Measurements from ENCODE around the gene MEST. TPM values are rescaled to one million over a fixed set of nuclear protein-coding genes. Genes with fewer than 3 reads are reported as not detected.
A peak's percentile ranks its signal among the peaks of the same experiment; 100 is the strongest.
"Not testable (repeated sequence)": the region's sequence is repeated elsewhere in the genome, so short reads cannot be mapped to it uniquely, and the experiment has no call there.

The MEST gene
- 951 TPM for total RNA-seq

DNA sequence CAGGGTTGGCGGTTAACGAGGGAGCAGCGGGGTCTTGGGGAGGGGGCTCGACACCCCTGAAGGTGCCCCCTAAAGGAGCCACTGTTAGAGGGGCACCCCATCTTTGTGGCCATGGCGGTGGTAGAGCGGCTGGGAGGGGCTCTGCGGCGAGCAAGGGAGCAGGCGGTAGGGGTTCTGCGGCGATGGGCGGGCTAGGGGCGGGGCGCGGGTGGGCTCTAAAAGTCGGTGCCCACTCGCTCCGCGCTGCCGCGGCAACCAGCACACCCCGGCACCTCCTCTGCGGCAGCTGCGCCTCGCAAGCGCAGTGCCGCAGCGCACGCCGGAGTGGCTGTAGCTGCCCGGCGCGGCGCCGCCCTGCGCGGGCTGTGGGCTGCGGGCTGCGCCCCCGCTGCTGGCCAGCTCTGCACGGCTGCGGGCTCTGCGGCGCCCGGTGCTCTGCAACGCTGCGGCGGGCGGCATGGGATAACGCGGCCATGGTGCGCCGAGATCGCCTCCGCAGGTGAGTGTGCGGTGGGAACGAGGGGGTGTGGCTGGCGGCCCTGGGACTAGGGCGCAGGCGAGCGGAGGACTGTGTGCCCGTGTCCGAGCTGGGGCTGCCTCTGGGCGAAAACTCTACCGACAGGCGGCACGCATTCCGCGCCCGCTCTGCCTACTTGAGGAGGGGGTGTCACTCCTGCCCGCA lies at the start of gene MEST:
TSS of gene MEST (plus strand) at position 245 of the 682 bp plus-strand sequence. CDS start at position 474, 229 bp downstream.
- peak; percentile 90 for DNase-seq

GRCh38 chr7:130442601-130443000 lies 49.3 kb upstream of the MEST start:
- DNase-seq, result no peak

DNA sequence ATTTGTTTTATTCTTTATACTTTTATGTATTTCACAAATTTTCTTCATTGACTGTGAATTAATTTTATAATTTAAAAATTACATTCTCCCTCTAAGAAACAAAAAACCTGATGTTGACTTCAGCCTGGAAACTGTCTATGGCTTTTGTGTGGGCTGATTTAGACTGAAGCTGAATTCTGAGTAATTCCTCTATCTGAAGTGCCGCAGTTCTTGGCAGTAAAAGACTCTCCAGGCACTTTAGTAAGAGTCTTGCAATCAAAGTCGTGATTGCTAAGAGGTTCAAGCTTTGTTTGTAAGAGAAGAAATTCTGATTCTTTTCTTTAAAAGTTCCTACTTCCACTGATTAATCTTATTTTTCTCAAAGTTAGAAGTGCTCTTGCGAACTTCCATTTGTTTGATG lies 47.7 kb upstream of the MEST start:
- DNase-seq, result peak; percentile 91

- peak; percentile 72 for DNase-seq
These were observed 47.0 kb upstream of the MEST start for GRCh38 chr7:130444751-130445407.

DNA sequence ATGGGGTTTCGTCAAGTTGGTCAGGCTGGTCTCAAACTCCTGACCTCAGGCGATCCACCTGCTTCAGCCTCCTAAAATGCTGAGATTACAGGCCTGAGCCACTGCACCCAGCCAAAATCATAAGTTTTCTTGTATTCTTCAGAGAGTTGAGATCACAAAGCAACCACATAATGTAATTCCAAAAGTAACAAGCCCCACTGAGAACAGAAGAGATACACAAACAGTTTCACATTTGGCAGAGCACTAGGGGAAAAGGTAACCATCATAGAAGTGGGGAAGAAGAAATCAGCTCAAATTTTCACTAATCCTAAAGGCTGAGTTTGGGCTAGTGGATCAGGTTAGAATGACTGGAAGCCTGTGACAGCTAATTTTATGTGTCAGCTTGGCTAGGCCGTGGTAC lies 45.6 kb upstream of the MEST start:
- no peak for DNase-seq

DNA sequence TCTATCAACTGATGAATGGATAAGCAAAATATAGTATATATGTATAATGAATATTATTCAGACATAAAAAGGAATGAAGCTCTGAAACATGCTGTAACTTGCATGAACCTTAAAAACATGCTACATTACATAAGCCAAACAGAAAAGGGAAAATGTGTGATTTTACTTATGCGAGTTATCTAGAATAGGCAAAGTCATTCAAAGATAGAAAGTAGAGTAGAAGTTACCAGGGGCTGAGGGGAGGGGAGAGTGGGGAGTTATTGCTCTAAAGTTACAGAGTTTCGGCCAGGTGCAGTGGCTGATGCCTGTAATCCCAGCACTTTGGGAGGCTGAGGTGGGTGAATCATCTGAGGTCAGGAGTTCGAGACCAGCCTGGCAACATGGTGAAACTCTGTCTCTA lies 40.5 kb upstream of the MEST start:
- not testable (repeated sequence) for DNase-seq

DNA sequence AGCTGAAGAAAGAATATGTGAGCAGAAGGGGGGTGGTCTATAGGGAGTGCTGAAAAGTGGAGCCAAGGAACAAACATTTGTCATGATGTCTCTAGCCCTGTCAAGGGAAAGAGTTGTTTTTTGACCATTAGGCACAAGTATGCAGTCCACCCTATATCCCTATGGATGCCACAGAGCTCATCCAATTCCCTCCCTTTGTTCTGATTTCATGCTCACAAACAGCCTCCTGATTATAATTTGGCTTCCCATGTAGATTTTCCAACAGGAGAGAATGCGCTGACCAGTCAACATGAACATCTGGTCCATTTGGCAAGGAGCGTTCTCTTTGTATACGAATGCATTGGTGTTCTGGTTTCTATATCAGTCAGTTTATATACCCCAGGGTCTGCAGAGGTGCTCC lies 38.9 kb upstream of the MEST start:
- DNase-seq, result peak; percentile 98

- DNase-seq, result no peak
These were observed 36.9 kb upstream of the MEST start for GRCh38 chr7:130454959-130455358.

DNA sequence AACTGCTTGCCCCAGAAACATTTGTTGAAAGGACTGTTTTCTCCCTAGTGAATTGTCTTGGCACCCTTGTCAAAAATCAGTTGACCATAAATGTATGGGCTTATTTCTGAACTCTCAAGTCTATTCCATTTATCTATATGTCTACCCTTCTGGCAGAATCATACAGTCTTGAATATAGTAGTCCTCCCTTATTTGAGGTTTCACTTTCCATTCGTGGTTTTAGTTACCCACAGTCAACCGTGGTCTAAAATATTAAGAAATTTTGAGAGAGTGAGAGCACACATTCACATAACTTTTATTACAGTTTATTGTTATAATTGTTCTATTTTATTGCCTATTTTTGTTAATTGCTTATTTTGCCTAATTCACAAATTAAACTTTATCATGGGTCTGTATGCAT lies 33.6 kb upstream of the MEST start:
- no peak for DNase-seq

DNA sequence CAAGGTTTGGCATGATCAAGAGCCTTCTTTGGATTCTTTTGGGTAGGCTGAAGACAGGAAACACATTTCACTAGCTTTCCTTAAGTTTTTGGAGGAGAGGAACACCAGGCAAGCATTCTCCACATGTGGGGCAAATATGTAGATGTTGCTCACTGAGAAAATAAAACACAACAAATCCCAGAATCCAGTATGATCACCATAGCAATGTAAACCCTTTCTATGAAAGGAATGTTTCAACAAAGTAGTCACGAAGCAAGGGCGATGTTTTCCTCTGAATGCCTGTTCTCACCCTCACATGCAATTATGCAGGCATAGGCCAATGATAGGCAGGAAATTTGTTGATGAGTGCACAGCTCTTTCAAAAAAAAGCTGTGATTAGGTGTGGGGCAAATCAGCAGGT lies 30.6 kb upstream of the MEST start:
- no peak for DNase-seq

GRCh38 chr7:130463553-130464434 lies 28.1 kb upstream of the MEST start:
- no peak for DNase-seq

DNA sequence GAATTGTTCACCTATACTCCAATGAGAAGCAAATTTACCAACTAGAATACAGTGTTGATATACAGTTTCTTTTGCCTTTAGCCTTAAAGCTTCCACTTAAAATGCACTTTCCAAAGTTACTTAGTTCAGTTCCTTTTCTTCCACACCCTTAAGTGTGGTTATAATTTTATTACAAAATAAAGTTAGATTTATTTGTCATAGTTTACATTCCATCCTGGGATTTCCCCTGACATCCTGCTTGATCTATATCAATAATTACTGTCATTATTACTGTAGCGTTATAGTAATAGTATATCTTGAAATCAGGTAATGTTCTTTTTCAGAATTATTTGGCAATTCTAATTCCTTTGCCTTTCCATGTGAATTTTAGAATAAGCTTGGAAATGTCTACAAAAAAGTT lies 23.3 kb upstream of the MEST start:
- DNase-seq, result no peak

- no peak for DNase-seq
These were observed 19.9 kb upstream of the MEST start for GRCh38 chr7:130471974-130472373.

DNA sequence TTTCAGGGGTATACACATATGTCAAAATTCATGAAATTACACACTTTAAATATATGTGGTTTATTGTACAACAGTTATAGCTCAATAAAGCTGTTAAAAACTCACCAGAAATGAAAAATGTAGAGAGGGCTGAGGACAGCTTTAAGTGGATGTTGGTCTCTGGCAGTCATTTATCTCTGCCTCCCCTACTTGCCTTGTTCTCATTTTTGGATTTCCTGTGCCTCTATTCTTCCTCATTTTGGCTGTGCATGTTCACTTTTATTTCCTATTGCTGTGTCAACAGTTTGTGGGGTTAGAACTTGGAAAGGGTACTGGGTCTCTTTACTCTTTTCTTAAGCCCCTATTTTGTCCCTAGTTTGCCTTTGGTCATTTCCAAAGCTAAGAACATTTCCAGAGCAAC lies 18.6 kb upstream of the MEST start:
- DNase-seq, result no peak

DNA sequence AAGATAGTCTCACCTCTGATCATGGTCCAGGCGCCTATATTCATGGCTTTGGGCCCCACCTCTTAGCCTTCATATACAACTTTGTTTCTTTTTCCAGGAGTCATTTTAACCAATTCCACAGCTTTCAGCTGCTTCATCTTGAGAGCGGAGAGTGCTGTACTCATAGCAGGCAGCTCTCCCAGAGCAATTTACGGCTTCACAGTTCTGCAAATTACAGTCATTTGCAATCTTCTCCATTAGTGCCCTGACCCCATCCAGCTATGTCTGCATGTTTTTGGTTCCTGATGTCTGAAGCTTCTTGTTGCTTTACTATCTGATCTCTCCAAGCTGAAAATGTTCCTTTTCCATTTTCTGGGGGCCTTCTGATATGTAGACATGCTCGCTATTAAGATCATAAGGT lies 18.0 kb upstream of the MEST start:
- peak; percentile 45 for DNase-seq

GRCh38 chr7:130475776-130476175 lies 16.1 kb upstream of the MEST start:
- no peak for DNase-seq

- DNase-seq, result peak; percentile 81
These were observed 15.4 kb upstream of the MEST start for GRCh38 chr7:130476297-130477150.

DNA sequence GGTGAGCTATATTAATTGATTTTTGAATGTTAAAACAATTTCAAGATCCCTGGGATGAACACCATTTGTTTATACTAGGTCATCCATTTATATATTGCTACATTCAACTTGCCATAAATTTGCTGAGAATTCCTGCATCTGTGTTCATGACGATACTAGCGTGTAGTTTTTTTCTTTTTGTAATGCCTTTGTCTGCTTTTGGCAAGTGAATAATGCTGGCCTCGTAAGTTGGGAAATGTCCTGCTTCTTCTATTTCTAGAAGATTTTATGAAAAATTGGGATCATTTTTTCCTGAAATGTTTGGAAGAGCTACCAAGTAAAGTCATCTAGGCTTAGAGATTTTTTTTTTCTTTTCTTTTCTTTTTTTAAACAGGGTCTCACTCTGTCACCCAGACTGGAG lies 12.9 kb upstream of the MEST start:
- no peak for DNase-seq

GRCh38 chr7:130479716-130480400 lies 12.0 kb upstream of the MEST start:
- DNase-seq, result no peak

DNA sequence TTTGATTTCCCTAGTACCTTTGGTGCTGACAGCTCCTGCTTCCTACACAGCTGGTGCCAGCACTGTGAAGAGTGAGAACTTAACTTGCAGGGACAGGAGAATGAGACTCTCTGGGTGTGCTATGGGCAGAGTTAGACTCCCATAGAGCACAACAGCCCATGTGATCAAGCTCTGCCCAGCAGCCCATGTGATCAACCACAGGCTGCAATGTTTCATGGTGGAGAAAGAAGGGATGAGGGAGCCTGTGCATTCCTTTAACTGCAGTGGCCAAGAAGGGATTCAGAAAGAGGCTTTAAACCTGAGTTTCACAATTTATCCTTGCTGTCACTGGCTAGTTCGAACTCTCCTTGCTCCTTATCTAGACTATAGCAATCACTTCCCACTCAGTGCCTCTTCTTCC lies 10.0 kb upstream of the MEST start:
- DNase-seq, result no peak

GRCh38 chr7:130483031-130483430 lies 8.9 kb upstream of the MEST start:
- no peak for DNase-seq

DNA sequence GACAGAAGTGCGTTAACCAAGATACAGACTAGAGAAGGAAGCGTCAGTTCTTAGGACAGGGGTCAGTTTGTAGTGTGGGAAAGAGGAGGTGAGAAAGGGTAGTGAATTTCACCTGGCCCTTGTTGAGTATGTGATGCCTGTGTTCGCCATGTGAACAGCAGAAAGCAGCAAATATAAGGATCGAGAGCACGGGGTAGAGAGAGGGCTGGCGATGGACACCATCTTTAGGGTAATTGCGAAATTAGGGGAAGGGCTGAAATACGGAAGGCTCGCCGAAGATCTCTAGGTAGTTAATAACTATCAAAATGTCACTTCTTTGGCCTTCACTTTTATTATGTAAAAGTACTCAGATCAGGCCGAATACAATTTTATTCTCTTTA lies 6.2 kb upstream of the MEST start:
- DNase-seq, result no peak

Data from tongue (tissue), 2 donors.